Bronchial epithelial cell (primary cell): ENCODE results near the gene RBM6. TPM values are rescaled to one million over a fixed set of nuclear protein-coding genes. Genes with fewer than 3 reads are reported as not detected.
"Not testable (repeated sequence)": the region's sequence is repeated elsewhere in the genome, so short reads cannot be mapped to it uniquely, and the experiment has no call there.

Experiments used
- DNase-seq: peaks from one replicate; pipeline ENCODE4 v3.0.0-alpha.2; 2010; ENCODE audit warnings: low read depth
- FAIRE-seq: peaks from 2 replicates; lab custom pipeline; 2011; peaks lifted over from hg19 to GRCh38; lab: Jason Lieb, UNC
- H3K27me3 ChIP-seq: 2 replicates; pipeline ENCODE4 v1.5.1; 2011; ENCODE audit warnings: low read length; ENCODE audit not compliant: control insufficient read depth, insufficient read depth
- H3K36me3 ChIP-seq: 2 replicates; pipeline ENCODE4 v1.5.1; 2011; ENCODE audit warnings: low read length; ENCODE audit not compliant: control insufficient read depth, insufficient read depth
- H3K4me3 ChIP-seq: 2 replicates; pipeline ENCODE4 v1.5.1; 2011; ENCODE audit warnings: mild to moderate bottlenecking, low read depth, low read length, control low read depth
- total RNA-seq: library from RNA; depleted of rRNA; stranded (reverse); fragments of >200 nt; gene quantifications from 2 replicates; pipeline ENCODE4 v1.2.1, GENCODE V29; 2014
- TF ChIP-seq, protein P1 (sequence below): IDR thresholded peaks from 2 replicates; pipeline ENCODE4 v1.5.1; 2011; ENCODE audit warnings: mild to moderate bottlenecking, moderate library complexity, low read length, control low read depth, inconsistent platforms; ENCODE audit not compliant: insufficient read depth, severe bottlenecking

Gene RBM6
- total RNA-seq, 1 donor from 2014 or later = 35.5 TPM

DNA sequence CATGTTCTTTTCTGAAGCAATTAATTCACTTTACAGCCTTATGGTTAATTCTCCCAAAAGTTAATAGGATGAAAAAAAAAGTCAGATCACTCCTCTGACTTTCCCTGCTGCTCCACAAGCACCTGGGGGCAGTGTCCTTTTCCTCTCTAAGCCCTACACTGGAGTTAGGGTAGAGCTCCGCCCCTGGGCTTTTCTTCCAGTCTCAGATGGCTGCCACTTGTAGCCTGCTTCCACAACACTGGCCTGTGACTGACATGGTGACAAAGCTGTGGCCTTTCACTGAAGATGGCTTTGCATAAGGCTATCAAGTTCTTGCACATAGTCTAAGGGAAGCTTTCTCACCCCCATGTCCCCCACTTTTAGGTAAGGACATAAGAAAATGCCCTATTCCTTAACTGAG is 9.0 kb upstream of the RBM6 start:
- TF ChIP-seq, protein P1, sequence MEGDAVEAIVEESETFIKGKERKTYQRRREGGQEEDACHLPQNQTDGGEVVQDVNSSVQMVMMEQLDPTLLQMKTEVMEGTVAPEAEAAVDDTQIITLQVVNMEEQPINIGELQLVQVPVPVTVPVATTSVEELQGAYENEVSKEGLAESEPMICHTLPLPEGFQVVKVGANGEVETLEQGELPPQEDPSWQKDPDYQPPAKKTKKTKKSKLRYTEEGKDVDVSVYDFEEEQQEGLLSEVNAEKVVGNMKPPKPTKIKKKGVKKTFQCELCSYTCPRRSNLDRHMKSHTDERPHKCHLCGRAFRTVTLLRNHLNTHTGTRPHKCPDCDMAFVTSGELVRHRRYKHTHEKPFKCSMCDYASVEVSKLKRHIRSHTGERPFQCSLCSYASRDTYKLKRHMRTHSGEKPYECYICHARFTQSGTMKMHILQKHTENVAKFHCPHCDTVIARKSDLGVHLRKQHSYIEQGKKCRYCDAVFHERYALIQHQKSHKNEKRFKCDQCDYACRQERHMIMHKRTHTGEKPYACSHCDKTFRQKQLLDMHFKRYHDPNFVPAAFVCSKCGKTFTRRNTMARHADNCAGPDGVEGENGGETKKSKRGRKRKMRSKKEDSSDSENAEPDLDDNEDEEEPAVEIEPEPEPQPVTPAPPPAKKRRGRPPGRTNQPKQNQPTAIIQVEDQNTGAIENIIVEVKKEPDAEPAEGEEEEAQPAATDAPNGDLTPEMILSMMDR = no peak
- Histone ChIP-seq H3K27me3 (no peaks in the 10 kb centered on the region), H3K36me3 (no peaks in the 10 kb centered on the region), H3K4me3 (no peak overlapping the region)
- FAIRE-seq (no peak), DNase-seq (no peak)

DNA sequence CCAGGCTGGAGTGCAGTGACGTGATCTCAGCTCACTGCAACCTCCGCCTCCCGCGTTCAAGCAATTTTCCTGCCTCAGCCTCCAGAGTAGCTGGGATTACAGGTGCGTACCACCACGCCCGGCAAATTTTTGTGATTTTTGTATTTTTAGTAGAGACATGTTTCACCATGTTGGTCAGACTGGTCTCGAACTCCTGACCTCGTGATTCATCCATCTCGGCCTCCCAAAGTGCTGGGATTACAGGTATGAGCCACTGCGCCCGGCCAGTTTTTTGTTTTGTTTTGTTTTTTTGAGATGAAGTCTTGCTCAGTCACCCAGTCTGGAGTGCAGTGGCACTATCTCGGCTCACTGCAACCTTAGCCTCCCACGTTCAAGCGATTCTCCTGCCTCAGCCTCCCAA is 7.7 kb upstream of the RBM6 start:
- not testable (repeated sequence) for H3K36me3 ChIP-seq, H3K27me3 ChIP-seq, FAIRE-seq, H3K4me3 ChIP-seq, DNase-seq

GRCh38 chr3:49937090-49937489 is 2.9 kb upstream of the RBM6 start:
- TF ChIP-seq, protein P1 = no peak
- no peak for DNase-seq
- H3K4me3 ChIP-seq = no peak overlapping the region
- no peak for FAIRE-seq
- no peaks in the 10 kb centered on the region for H3K36me3 ChIP-seq
- no peaks in the 10 kb centered on the region for H3K27me3 ChIP-seq

DNA sequence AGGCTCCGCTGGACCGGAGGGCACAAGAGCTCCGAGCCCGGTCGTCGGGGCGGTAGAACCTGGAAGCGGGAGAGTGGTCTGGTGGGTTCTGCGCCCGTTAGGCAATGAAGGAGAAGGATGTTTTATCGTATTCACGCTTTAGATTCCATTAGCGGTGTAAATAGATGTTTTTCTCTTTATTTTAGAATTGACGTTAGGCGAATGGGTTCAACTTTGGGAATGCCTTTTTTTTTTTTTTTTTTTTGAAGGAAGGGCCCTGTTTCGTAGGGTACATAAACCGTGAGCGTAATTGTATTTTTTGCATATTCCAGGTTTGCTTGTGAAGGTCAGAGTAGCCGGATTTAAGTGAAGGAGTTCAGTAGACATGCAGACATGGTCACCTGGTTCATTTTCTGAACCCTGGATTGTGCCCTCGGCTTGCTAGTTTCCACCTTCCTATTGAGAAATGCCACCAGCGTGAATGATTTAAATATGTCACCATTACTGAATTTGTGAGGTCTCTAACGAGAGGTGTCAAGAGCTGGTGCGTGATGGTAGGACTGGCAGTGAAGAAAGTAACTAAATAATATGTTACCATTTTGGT is 808 bp downstream of the RBM6 start:
- Histone ChIP-seq H3K27me3 (no peaks in the 10 kb centered on the region), H3K36me3 (no peaks in the 10 kb centered on the region), H3K4me3 (peak overlapping the region; percentile 59)
- DNase-seq (no peak), FAIRE-seq (no peak)
- TF ChIP-seq, protein P1 = no peak

DNA sequence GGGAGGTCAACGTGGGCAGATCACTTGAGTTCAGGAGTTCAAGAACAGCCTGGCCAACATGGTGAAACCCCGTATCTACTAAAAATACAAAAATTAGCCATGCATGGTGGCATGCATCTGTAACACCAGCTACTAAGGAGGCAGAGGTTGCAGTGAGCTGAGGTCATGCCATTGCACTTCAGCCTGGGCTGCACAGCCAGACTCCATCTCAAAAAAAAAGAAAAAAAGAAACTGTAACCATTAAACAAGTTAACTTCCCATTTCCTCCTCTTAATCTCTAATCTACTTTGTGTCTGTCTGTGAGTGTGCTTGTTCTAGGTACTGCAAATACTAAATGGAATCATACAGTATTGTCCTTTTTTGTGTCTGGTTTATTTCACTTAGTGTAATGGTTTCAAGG is 2.7 kb downstream of the RBM6 start:
- Histone ChIP-seq H3K36me3 (no peaks in the 10 kb centered on the region), H3K27me3 (no peaks in the 10 kb centered on the region), H3K4me3 (no peak overlapping the region)
- TF ChIP-seq, protein P1 = no peak
- no peak for FAIRE-seq
- DNase-seq = no peak

- Histone ChIP-seq H3K36me3 (no peaks in the 10 kb centered on the region), H3K4me3 (no peak overlapping the region), H3K27me3 (no peaks in the 10 kb centered on the region)
- FAIRE-seq = no peak
- DNase-seq = no peak
- TF ChIP-seq, protein P1 = no peak
Measured at GRCh38 chr3:49952924-49953323, 13.0 kb downstream of the RBM6 start.
